Measurements from ENCODE around the gene TM2D3.

DNA sequence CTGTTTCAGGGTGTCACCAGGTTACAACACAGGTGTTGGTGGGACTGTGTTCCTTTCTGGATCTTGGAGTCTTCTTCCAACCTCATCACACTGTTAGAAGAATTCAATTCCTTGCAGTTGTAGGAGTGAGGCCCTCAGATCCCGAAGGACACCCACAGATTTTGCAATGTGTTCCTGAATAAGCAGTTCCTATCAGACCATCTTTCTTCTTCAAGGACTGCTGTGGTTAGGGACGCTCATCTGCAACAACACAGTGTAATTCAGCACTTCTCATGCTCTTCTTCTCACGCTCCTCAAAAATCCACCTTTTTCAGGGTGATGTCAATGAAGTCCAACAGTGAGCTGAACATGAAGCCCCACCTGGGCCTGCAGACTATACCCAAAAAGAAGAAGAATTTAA is 18.8 kb downstream of the TM2D3 start:
- TF ChIP-seq POLR2AphosphoS5 (IDR thresholded peaks at IDR 0.05) (no peak), POLR2A (IDR thresholded peaks at IDR 0.05) (no peak)
- TF ChIP-seq, protein P1, sequence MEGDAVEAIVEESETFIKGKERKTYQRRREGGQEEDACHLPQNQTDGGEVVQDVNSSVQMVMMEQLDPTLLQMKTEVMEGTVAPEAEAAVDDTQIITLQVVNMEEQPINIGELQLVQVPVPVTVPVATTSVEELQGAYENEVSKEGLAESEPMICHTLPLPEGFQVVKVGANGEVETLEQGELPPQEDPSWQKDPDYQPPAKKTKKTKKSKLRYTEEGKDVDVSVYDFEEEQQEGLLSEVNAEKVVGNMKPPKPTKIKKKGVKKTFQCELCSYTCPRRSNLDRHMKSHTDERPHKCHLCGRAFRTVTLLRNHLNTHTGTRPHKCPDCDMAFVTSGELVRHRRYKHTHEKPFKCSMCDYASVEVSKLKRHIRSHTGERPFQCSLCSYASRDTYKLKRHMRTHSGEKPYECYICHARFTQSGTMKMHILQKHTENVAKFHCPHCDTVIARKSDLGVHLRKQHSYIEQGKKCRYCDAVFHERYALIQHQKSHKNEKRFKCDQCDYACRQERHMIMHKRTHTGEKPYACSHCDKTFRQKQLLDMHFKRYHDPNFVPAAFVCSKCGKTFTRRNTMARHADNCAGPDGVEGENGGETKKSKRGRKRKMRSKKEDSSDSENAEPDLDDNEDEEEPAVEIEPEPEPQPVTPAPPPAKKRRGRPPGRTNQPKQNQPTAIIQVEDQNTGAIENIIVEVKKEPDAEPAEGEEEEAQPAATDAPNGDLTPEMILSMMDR (IDR thresholded peaks at IDR 0.05 in 8 of 11, conservative IDR thresholded peaks at IDR 0.05 in 3 of 11) = no peak

All from spleen (tissue), 7 donors.